NCI-H446 (cell line): ENCODE data around the gene CASK.

ENCODE experiments used
- DNase-seq, 2 experiments: peaks; one replicate each; lab custom pipeline; 2025; lab: John Stamatoyannopoulos, UW

The CASK gene

DNA sequence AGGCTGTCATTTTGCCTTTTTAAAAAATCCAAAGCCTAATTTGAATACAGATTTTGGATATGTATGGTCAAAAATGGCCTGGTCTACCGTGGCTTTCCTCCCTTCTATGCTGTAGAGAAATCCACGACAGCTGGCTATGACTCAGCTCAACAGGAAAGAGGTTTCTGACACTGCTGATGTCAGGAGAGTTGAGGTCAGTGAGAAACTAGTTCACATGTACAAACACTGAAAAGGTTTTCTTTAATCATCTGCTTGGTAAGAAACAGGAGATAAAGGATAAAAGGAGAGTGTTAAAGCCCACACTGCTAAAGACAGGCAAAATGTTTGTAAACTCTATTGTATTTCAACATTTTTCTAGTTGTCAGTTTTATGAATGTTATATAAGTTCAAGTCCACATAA, 362.3 kb downstream of the CASK start:
- DNase-seq = no peak

GRCh38 chrX:41559235-41560052, 363.9 kb downstream of the CASK start:
- peak in 1 of 2 experiments; percentile 6 for DNase-seq

- peak in 1 of 2 experiments; percentile 35 for DNase-seq
Measured at GRCh38 chrX:41558531-41558930, 364.8 kb downstream of the CASK start.

DNA sequence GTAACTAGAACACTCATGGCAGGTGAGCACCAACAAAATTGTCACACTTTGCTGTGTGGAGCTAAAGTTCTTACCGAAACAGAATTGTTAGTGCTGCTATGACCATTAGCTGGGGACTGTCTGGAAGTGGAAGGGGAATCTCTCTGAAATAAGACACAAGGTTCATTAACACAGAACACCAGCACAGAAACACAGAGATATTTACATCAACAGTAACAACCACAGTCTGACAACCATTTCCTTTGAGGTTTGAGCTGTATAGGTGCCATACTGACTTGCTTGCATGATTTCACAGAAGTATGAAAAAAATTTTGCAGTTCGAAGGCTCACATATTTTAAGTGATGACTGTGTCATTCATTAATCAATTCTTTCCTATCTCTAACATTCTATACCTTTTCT, 366.4 kb downstream of the CASK start:
- DNase-seq = no peak

DNA sequence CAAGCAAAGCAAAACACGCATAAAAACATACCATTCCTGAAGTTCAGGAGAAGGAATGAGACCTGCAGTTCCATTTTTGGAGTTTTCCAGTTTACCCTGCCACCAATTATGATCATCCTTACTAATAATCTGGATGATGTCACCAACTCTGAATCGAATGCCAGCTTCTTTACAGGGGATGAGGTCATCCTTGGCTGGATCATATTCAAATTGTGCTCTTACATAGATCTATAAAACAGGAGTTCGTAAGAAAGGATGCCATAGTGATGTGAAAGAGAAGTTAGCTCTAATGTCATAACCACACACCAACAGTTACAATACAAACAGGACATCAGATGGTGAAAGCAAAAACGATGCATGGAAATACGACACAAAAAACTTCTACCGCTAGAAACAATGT, 369.7 kb downstream of the CASK start:
- DNase-seq = peak in 1 of 2 experiments; percentile 22

DNA sequence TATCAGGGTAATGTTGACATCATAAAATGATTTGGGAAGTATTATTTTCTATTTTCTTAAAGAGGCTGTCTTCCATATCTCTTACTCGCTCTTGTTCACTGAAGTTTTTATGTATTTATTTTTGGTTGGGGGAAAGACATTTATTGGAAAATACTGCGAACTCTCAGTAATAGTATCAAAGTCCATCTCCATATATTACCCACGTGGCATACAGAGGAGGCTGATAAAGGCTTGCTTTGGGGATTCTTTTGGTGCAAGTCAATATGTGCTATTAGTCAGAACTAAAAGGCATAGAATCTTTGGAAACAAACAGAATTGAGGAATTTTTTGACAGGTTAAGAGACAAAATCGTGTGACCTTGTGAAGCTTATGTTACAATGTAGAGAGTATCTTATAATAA, 374.9 kb downstream of the CASK start:
- no peak for DNase-seq

DNA sequence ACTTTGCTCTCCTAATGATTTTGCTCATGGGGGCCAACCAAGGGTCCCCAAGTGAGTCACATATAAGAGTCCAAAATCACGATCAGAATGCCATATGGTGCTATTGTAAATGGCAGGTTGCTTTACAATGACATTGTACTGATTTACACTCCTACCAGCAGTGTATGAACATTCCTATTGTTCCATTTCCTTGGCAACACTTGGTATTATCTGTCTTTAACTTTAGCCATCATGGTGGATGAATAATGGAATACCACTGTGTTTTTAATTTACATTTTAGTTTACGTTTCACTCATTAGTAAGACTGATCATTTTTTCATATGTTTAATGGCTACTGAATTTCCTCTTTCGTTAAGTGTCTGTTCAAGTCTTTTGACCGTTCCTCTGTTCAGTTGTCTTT, 379.7 kb downstream of the CASK start:
- no peak for DNase-seq

GRCh38 chrX:41543025-41543424, 380.3 kb downstream of the CASK start:
- no peak for DNase-seq

GRCh38 chrX:41542536-41542935, 380.8 kb downstream of the CASK start:
- DNase-seq = no peak

DNA sequence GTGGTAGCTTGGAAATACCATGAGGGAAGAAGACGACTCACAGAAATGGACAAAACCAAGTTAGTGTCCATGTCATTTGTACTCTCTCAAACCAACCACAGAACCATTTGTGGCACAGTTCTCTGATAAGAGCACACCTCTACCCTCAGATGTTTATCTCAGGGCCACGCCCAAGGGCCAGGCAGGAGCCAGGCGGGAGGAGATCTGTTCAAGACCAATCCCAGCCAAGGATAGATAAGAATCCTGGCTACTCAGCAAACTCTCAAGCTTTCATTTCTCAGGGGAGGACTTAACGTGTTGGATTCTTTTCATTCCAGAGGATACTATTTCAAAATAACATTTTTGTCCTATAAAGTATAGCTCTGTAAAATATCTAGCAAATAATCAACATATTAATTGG, 381.2 kb downstream of the CASK start:
- no peak for DNase-seq

DNA sequence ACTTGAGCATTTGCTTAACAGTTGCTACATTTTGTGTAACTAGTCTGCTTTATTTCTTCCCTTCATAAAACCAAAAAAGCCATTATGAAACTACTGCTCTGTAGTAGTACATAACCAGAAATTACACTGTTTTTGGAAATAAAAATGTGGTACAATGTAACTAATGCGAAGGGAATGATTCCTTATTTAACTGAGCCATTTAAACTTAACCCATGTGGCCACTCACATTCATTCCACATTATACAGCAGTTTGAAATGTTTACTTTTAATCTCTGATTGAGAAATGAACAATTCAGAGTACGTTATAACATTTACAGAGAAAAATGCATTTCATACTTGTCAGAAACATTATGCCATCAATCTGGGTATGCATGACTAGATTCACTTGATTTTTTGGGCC, 382.0 kb downstream of the CASK start:
- no peak for DNase-seq

DNA sequence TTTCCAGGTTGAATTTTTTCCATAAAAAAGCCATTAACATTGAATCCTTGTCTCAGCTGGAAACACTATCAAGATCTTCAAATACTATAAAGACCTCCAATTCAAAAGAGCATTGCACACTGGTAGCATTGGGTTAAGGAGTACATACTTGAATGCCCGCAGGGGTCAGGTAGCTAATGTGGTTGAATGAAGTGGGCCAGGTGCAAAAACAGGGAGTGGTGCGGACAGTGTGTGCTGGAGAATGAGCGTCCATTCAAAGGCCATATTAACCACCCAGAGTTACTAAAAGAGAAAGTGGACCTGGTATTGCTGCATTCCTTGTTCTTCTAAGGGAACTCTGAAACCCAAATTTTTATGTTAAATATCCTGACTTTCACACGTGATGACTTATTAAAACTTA, 384.6 kb downstream of the CASK start:
- DNase-seq = no peak

GRCh38 chrX:41530085-41530484, 393.3 kb downstream of the CASK start:
- no peak for DNase-seq

DNA sequence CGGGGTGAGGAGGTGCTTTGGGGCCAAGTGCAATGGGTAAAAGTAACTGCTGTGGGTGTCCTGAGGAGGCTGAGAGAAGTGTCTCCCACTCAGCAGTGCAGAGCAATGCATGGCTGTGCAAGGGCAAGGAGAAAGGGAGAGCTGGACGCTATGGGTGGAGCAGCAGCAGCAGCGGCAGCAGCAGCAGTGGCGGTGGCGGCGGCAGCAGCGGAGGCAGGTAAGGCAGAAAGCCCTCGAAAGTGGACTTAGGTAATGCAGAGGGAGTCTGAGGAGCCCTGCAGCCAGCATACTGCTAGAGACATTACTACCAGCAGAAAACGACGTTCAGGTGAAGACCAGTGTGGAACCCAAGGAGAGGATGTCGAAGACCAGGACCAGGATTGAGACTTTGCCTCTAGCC, 394.1 kb downstream of the CASK start:
- DNase-seq = no peak

GRCh38 chrX:41528784-41529183, 394.6 kb downstream of the CASK start:
- no peak for DNase-seq

GRCh38 chrX:41526925-41527324, 396.4 kb downstream of the CASK start:
- no peak for DNase-seq

- DNase-seq = no peak
Measured at GRCh38 chrX:41526271-41526670, 397.1 kb downstream of the CASK start.

DNA sequence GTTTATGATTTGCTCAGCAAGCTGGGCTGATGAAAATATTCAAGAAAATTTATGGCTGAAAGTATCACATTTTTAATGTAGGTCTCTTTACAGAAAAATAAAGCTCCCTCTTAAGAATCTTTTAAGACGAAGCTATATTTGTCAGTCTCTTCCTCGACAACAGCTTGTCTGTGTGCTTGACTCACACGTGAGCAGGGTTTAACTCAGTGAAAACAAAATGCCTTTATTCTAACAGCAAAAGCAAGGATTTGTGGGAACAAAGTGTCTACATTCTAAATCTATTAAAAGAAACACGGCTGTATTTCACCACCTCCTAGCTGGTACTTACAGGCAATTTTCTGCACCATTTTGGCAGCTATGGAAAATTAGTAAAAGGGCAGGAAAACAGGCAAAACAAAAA, 400.7 kb downstream of the CASK start:
- DNase-seq = no peak

DNA sequence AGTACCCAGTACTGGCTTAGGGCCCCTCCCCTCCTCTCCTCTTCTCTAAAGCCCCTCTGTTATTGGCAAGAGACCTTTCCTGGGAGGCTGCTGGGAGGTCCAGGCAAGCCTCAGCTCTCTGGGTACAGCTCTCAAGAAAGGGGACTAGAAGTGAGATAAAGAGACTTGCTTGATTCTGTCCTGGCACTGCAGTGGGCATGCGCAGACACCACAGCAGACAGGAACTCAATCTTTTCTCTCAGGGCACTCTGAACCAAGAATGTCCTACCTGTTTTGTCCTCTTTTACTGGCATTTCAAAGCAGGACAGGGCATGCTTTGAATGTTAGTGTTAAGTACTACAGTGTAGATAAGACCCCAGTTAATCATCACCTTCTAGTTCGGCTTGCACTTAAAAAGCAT, 401.3 kb downstream of the CASK start:
- DNase-seq = no peak

DNA sequence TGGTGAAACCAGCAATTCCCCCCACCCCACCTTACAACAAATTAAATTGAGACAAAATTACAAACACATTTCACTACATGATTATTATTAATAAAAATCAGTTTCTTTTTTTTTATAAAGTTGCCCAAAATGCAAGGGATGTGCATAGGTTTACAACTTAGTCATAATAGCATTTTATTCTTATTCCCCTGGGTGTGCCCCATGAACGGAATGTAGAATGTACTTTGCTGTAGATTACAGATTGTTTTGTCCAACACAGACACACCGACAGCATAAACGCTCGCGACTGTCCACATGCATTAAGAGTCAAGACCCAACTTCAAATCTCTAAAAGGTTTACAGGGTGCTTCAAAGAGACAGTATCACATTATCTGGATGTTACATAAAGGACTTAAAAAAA, 403.9 kb downstream of the CASK start:
- DNase-seq = no peak

GRCh38 chrX:41518841-41519220, 404.5 kb downstream of the CASK start:
- DNase-seq = no peak

- DNase-seq = no peak
Measured at GRCh38 chrX:41518127-41518840, 405.1 kb downstream of the CASK start.

DNA sequence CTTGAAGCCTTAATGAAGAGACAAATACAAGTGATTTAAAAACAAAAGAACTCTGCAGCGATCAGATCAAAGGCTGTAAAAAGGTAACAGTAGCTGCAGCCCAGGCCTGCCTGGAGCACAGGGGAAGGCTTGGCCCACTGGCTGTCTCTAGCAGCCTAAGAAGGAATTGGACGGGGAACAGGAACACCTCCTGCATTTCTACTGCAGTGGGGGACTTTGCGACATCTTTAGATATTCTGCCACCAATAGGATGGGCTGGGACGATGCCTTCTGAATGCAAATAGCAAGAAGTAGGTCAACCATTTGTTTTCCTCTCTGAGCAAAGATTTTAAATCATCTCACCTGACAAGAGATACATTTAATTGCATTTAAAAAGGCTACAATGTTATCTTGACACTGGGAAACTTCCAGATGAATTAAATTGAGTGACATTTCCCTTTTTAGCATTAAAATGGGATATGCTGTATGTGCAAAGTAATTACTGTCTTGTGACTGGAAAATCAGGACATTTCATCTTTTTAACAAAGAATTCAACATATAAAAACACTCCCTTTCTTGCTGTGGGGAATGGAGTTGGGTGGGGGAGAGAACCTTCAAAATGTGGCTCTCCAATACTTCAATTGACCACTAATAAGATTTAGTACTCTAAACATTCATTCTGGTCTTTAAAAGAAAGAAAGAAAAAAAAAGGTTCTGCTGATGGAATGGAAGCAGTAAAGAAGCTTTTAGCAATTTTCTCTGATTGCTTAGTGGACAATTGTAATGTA, 406.2 kb downstream of the CASK start:
- no peak for DNase-seq
